GM20000 (cell line): Measurements from ENCODE around the gene FGF1.

Experiments
- DNase-seq: peaks from one replicate; pipeline ENCODE4 v3.0.0; 2012; ENCODE audit warnings: low spot score
- CTCF ChIP-seq: IDR thresholded peaks from 2 replicates; pipeline ENCODE4 v1.5.1; 2012; ENCODE audit warnings: mild to moderate bottlenecking, control low read depth; ENCODE audit errors: extremely low read depth, missing control alignments

The FGF1 gene

GRCh38 chr5:142694092-142694856, 8.4 kb upstream of the FGF1 start:
- TF ChIP-seq CTCF, result no peak
- no peak for DNase-seq

GRCh38 chr5:142692321-142692894, 6.5 kb upstream of the FGF1 start:
- DNase-seq, result no peak
- TF ChIP-seq CTCF, result no peak

DNA sequence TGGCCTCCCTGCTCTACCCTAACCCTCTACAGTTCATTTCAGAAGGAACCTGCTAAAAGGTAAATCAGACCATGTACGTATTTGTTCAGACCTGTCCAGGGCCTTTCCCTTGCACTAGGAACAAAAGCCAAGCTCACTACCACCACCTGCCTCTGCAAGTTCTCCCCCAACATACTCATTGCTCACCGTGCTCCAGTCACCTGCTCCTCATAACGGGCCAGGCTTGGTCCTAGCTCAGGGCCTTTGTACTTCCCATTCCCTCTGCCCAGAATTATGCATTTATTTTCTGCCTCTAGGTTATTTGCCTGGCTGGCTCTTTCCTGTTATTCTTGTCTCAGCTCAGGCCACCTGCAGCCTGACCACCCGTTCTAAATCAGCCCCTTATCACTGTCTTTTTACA, 4.8 kb upstream of the FGF1 start:
- no peak for TF ChIP-seq CTCF
- no peak for DNase-seq

- DNase-seq, result no peak
- TF ChIP-seq CTCF, result no peak
Measured at GRCh38 chr5:142689081-142689480, 3.2 kb upstream of the FGF1 start.

DNA sequence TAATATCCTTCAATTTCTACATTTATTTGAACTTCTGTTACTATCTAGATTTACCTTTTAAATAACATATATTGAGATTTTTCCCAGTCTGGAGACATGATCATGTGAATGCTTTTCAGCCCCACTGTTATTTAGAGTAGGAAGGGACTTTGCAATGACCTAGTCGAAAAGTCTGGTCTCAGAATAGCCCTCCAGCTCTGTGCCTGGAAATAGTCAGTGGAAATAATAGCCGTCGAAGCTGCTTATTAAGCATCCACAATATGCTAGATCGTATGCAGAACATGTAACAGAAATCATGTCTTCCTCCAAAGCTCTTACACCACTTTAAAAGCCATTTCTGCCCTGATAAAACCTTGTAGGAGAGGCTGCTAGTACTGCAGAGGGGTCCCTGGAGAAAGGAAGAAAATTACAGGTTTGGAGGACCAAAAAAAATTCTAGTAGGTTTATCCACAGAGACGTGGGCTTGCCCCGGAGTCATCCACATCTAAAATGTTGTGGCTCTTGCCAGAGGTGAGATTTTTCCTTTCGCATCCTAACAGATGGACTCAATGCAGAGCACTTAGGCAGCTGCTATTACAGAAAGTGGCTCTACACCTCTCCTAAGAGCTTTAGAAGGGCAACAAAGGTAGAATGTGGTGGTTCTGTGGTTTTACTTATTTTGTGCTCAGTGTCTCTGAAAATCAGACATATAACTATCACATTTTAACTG, 2.5 kb upstream of the FGF1 start:
- DNase-seq, result no peak
- TF ChIP-seq CTCF, result no peak

GRCh38 chr5:142686968-142687367, 1.1 kb upstream of the FGF1 start:
- no peak for TF ChIP-seq CTCF
- no peak for DNase-seq

GRCh38 chr5:142686210-142686734, 382 bp upstream of the FGF1 start:
- no peak for DNase-seq
- no peak for TF ChIP-seq CTCF
